ENCODE data around the gene UPK1A. TPM values are rescaled to one million over a fixed set of nuclear protein-coding genes. Genes with fewer than 3 reads are reported as not detected.
A peak's percentile ranks its signal among the peaks of the same experiment; 100 is the strongest.

UPK1A gene
- total RNA-seq, result not detected

- peak; percentile 39 for ATAC-seq
- Histone ChIP-seq H3K4me3 (no peak within 1 kb of the TSS), H3K4me1 (no peaks in the 10 kb centered on the region), H3K27me3 (no peaks in the 10 kb centered on the region), H3K27ac (no peak within 1 kb of the TSS), H3K36me3 (peaks cover 0 to 45% of the 10 kb centered on the region in 2 donors), H3K9me3 (no peaks in the 10 kb centered on the region)
- TF ChIP-seq EP300 (IDR thresholded peaks at IDR 0.05) (no peak), POLR2A (IDR thresholded peaks at IDR 0.05) (no peak), POLR2AphosphoS5 (IDR thresholded peaks at IDR 0.05) (no peak), CTCF (IDR thresholded peaks at IDR 0.05) (no peak)
- whole genome bisulfite sequencing, 2 donors (ENCODE audit: low coverage in 1 of 2), result 0% methylated on average over 1 to 2 of the region's 16 CpGs
Observed at GRCh38 chr19:35666251-35666913, at the start of gene UPK1A. UPK1A (plus strand) TSS chr19:35666517; CDS start chr19:35666813, 296 bp downstream.

GRCh38 chr19:35618857-35619256 lies 47.5 kb upstream of the UPK1A start:
- WGBS, 2 donors (ENCODE audit: low coverage in 1 of 2), result no CpG with 5 or more reads among the region's 7 CpGs
- Histone ChIP-seq H3K4me3 (no peak overlapping the region), H3K36me3 (peaks cover 0 to 70% of the 10 kb centered on the region in 2 donors), H3K9me3 (no peaks in the 10 kb centered on the region), H3K4me1 (no peaks in the 10 kb centered on the region), H3K27ac (no peak overlapping the region), H3K27me3 (no peaks in the 10 kb centered on the region)
- ATAC-seq, result no peak
- TF ChIP-seq POLR2A (IDR thresholded peaks at IDR 0.05) (no peak), CTCF (IDR thresholded peaks at IDR 0.05) (no peak), POLR2AphosphoS5 (IDR thresholded peaks at IDR 0.05) (no peak), EP300 (IDR thresholded peaks at IDR 0.05) (no peak)

GRCh38 chr19:35619290-35619923 lies 46.9 kb upstream of the UPK1A start:
- WGBS, 2 donors (ENCODE audit: low coverage in 1 of 2), result 85% methylated on average over 5 of the region's 12 CpGs; no CpG with 5 or more reads in 1 of the 2 donors
- H3K4me3 ChIP-seq, result no peak overlapping the region
- no peak for ATAC-seq
- H3K27me3 ChIP-seq, result no peaks in the 10 kb centered on the region
- H3K36me3 ChIP-seq, result peaks cover 0 to 68% of the 10 kb centered on the region in 2 donors
- H3K4me1 ChIP-seq, result no peaks in the 10 kb centered on the region
- TF ChIP-seq EP300 (IDR thresholded peaks at IDR 0.05) (no peak), POLR2AphosphoS5 (IDR thresholded peaks at IDR 0.05) (no peak), POLR2A (IDR thresholded peaks at IDR 0.05) (no peak), CTCF (IDR thresholded peaks at IDR 0.05) (no peak)
- no peaks in the 10 kb centered on the region for H3K9me3 ChIP-seq
- no peak overlapping the region for H3K27ac ChIP-seq

- no peaks in the 10 kb centered on the region for H3K9me3 ChIP-seq
- peaks cover 0 to 62% of the 10 kb centered on the region in 2 donors for H3K36me3 ChIP-seq
- TF ChIP-seq CTCF (IDR thresholded peaks at IDR 0.05), result no peak
- no peak for TF ChIP-seq EP300 (IDR thresholded peaks at IDR 0.05)
- TF ChIP-seq POLR2AphosphoS5 (IDR thresholded peaks at IDR 0.05), result no peak
- no peak for TF ChIP-seq POLR2A (IDR thresholded peaks at IDR 0.05)
- 80 to 87% methylated on average over 1 to 14 of the region's 17 CpGs for WGBS, 2 donors (ENCODE audit: low coverage in 1 of 2)
- H3K4me3 ChIP-seq, result no peak overlapping the region
- no peaks in the 10 kb centered on the region for H3K27me3 ChIP-seq
- no peak for ATAC-seq
- H3K4me1 ChIP-seq, result no peaks in the 10 kb centered on the region
- H3K27ac ChIP-seq, result no peak overlapping the region
Observed at GRCh38 chr19:35620001-35620400, 46.3 kb upstream of the UPK1A start.

GRCh38 chr19:35621708-35622107 lies 44.6 kb upstream of the UPK1A start:
- Histone ChIP-seq H3K27me3 (no peaks in the 10 kb centered on the region), H3K27ac (no peak overlapping the region), H3K4me3 (no peak overlapping the region), H3K36me3 (peaks cover 0 to 45% of the 10 kb centered on the region in 2 donors), H3K4me1 (no peaks in the 10 kb centered on the region), H3K9me3 (no peaks in the 10 kb centered on the region)
- TF ChIP-seq CTCF (IDR thresholded peaks at IDR 0.05), result no peak
- 100% methylated on average over 2 of the region's 9 CpGs for WGBS, 2 donors (ENCODE audit: low coverage in 1 of 2)
- ATAC-seq, result no peak
